HEK293 (cell line): ENCODE measurements around the gene SLC39A10.

Experiments used
- CTCF ChIA-PET: fragments of 350-600 bp; formaldehyde crosslinking; extraction: SDS; loops from one replicate; lab custom pipeline; 2021; ENCODE audit warnings: antibody characterized with exemption; lab: Yijun Ruan, JAX
- POLR2A ChIA-PET: fragments of 300-600 bp; formaldehyde crosslinking; extraction: SDS; loops from one replicate; lab custom pipeline; 2020; ENCODE audit warnings: antibody characterized with exemption, inconsistent platforms; lab: Yijun Ruan, JAX
- H3K27ac ChIP-seq: fragments of 200-500 bp; sonication (Bioruptor generic); 2 replicates; pipeline ENCODE4 v1.5.1; 2014; ENCODE audit warnings: low read depth, low read length, control low read depth, inconsistent platforms; ENCODE audit errors: extremely low read depth
- H3K36me3 ChIP-seq, 2 experiments: fragments of 200-500 bp in 1 of 2; sonication (Bioruptor generic) in 1 of 2; 1 replicate in 1 of 2; 2 replicates in 1 of 2; pipeline ENCODE4 v1.5.1; 2014 to 2017; ENCODE audit warnings: inconsistent platforms in 2 of 2, low read length in 2 of 2; ENCODE audit not compliant: control insufficient read depth in 2 of 2, insufficient read depth in 1 of 2
- H3K4me1 ChIP-seq: fragments of 200-500 bp; sonication (Bioruptor generic); 2 replicates; pipeline ENCODE4 v1.5.1; 2014; ENCODE audit warnings: mild to moderate bottlenecking, low read length, inconsistent platforms; ENCODE audit not compliant: control insufficient read depth, insufficient read depth
- H3K4me3 ChIP-seq: 2 replicates; pipeline ENCODE4 v1.5.1; 2011; ENCODE audit warnings: low read depth, mild to moderate bottlenecking, control low read depth, low read length, moderate library complexity
- H3K9me3 ChIP-seq: fragments of 200-500 bp; sonication (Bioruptor generic); 2 replicates; pipeline ENCODE4 v1.5.1; 2014; ENCODE audit warnings: low read depth, low read length, inconsistent platforms; ENCODE audit not compliant: control insufficient read depth, insufficient read depth
- AEBP2 ChIP-seq: fragments of 450-650 bp; formaldehyde crosslinking; IDR thresholded peaks from 2 replicates; pipeline ENCODE4 v1.5.1; 2016; ENCODE audit warnings: missing biosample characterization, missing genetic modification characterization, borderline replicate concordance
- CTCF ChIP-seq: fragments of 450-650 bp; formaldehyde crosslinking; IDR thresholded peaks from 2 replicates; pipeline ENCODE4 v1.5.1; 2016; ENCODE audit warnings: missing biosample characterization, missing genetic modification characterization
- EGR2 ChIP-seq: fragments of 450-650 bp; formaldehyde crosslinking; IDR thresholded peaks from 2 replicates; pipeline ENCODE4 v1.5.1; 2016; ENCODE audit warnings: low read depth, missing biosample characterization, missing genetic modification characterization
- GLI4 ChIP-seq: fragments of 450-650 bp; formaldehyde crosslinking; IDR thresholded peaks from 2 replicates; pipeline ENCODE4 v1.5.1; 2016; ENCODE audit warnings: missing biosample characterization, missing genetic modification characterization
- KLF8 ChIP-seq: fragments of 450-650 bp; formaldehyde crosslinking; IDR thresholded peaks from 2 replicates; pipeline ENCODE4 v1.5.1; 2016; ENCODE audit warnings: missing biosample characterization, missing genetic modification characterization
- OVOL3 ChIP-seq: fragments of 450-650 bp; formaldehyde crosslinking; IDR thresholded peaks from 2 replicates; pipeline ENCODE4 v1.5.1; 2016; ENCODE audit warnings: missing biosample characterization, missing genetic modification characterization
- PBX3 ChIP-seq: sonication (generic); formaldehyde crosslinking; IDR thresholded peaks from 2 replicates; pipeline ENCODE4 v1.8.1; 2022; ENCODE audit warnings: mild to moderate bottlenecking, moderate library complexity, missing genetic modification reagents
- WT1 ChIP-seq: fragments of 450-650 bp; formaldehyde crosslinking; IDR thresholded peaks from 2 replicates; pipeline ENCODE4 v1.5.1; 2016; ENCODE audit warnings: missing biosample characterization, missing genetic modification characterization
- ZNF133 ChIP-seq: fragments of 450-650 bp; formaldehyde crosslinking; IDR thresholded peaks from 2 replicates; pipeline ENCODE4 v1.5.1; 2016; ENCODE audit warnings: missing biosample characterization, missing genetic modification characterization
- ZNF148 ChIP-seq: fragments of 450-650 bp; formaldehyde crosslinking; IDR thresholded peaks from 2 replicates; pipeline ENCODE4 v1.5.0; 2017; ENCODE audit warnings: missing biosample characterization, missing genetic modification characterization, borderline replicate concordance
- ZNF18 ChIP-seq: fragments of 450-650 bp; formaldehyde crosslinking; IDR thresholded peaks from 2 replicates; pipeline ENCODE4 v1.5.1; 2016; ENCODE audit warnings: missing biosample characterization, missing genetic modification characterization
- ZNF223 ChIP-seq: fragments of 450-650 bp; formaldehyde crosslinking; IDR thresholded peaks from 2 replicates; pipeline ENCODE4 v1.5.1; 2016; ENCODE audit warnings: missing biosample characterization, missing genetic modification characterization
- ZNF26 ChIP-seq: fragments of 450-650 bp; formaldehyde crosslinking; IDR thresholded peaks from 2 replicates; pipeline ENCODE4 v1.5.1; 2016; ENCODE audit warnings: missing biosample characterization, missing genetic modification characterization
- ZNF513 ChIP-seq: fragments of 450-650 bp; IDR thresholded peaks from 2 replicates; pipeline ENCODE4 v1.5.1; 2018; ENCODE audit warnings: missing biosample characterization, missing genetic modification characterization
- ZNF596 ChIP-seq: fragments of 450-650 bp; IDR thresholded peaks from 2 replicates; pipeline ENCODE4 v1.5.0; 2018; ENCODE audit warnings: missing biosample characterization, mild to moderate bottlenecking, missing genetic modification characterization, moderate library complexity
- ZNF623 ChIP-seq: fragments of 450-650 bp; formaldehyde crosslinking; IDR thresholded peaks from 2 replicates; pipeline ENCODE4 v1.5.1; 2016; ENCODE audit warnings: missing biosample characterization, missing genetic modification characterization
- ZNF707 ChIP-seq: fragments of 450-650 bp; formaldehyde crosslinking; IDR thresholded peaks from 2 replicates; pipeline ENCODE4 v1.5.1; 2016; ENCODE audit warnings: missing biosample characterization, missing genetic modification characterization
- ZNF843 ChIP-seq: fragments of 450-650 bp; formaldehyde crosslinking; IDR thresholded peaks from 2 replicates; pipeline ENCODE4 v1.5.1; 2016; ENCODE audit warnings: missing biosample characterization, missing genetic modification characterization
- ZXDB ChIP-seq: fragments of 450-650 bp; formaldehyde crosslinking; IDR thresholded peaks from 2 replicates; pipeline ENCODE4 v1.5.1; 2016; ENCODE audit warnings: missing biosample characterization, missing genetic modification characterization
- TF ChIP-seq, protein P1 (sequence below): fragments of 450-650 bp; formaldehyde crosslinking; IDR thresholded peaks from 2 replicates; pipeline ENCODE4 v1.5.1; 2017; ENCODE audit warnings: missing biosample characterization, missing genetic modification characterization

SLC39A10 gene

GRCh38 chr2:195670191-195670590 is 13.2 kb downstream of the SLC39A10 start (continued):
- TF ChIP-seq, protein P1, sequence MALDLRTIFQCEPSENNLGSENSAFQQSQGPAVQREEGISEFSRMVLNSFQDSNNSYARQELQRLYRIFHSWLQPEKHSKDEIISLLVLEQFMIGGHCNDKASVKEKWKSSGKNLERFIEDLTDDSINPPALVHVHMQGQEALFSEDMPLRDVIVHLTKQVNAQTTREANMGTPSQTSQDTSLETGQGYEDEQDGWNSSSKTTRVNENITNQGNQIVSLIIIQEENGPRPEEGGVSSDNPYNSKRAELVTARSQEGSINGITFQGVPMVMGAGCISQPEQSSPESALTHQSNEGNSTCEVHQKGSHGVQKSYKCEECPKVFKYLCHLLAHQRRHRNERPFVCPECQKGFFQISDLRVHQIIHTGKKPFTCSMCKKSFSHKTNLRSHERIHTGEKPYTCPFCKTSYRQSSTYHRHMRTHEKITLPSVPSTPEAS = no peak
- TF ChIP-seq WT1 (tag by site-specific recombination) = no peak
- TF ChIP-seq ZNF18 (tag by site-specific recombination) = no peak
- TF ChIP-seq EGR2 = no peak
- no peak for TF ChIP-seq OVOL3 (tag by site-specific recombination)
- TF ChIP-seq CTCF = no peak
- TF ChIP-seq KLF8 (tag by site-specific recombination) = no peak
- no peak for TF ChIP-seq ZNF148 (tag by site-specific recombination)
- no peak for TF ChIP-seq ZXDB (tag by site-specific recombination)
- TF ChIP-seq ZNF596 (tag by site-specific recombination) = no peak
- TF ChIP-seq, all 188 proteins: peak for 0

DNA sequence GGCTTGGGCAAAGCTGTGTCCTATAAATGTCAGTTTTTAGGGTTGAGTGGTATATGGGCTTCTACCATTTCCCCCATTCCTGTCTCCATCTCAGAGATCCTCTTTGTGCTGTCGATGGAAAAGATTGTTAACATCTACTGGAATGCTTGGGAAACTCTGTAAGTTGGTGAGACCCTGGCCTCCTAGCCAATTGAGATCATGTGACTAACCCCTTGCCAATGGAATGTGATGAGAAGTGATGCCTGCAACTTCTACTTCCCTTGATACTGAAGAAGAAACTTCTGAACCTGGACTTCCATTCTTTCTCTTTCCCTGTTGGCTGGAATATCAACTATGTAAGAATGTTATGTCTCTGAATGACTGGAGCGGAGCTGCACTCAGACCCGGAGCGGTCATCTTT is 14.5 kb downstream of the SLC39A10 start:
- ChIA-PET CTCF (interaction anchor here (2.1 kb wide), 1 partner anchor 12 kb away, joined by 4 read pairs; no protein-coding TSS in a partner anchor), POLR2A (no interaction called here)
- no peak overlapping the region for H3K27ac ChIP-seq
- H3K36me3 ChIP-seq = no peaks in the 10 kb centered on the region
- no peaks in the 10 kb centered on the region for H3K9me3 ChIP-seq
- H3K4me1 ChIP-seq = no peaks in the 10 kb centered on the region
- H3K4me3 ChIP-seq = no peak overlapping the region
- TF ChIP-seq ZNF707 (tag by site-specific recombination) (no peak), ZNF623 (tag by site-specific recombination) (no peak), ZNF843 (tag by site-specific recombination) (no peak), PBX3 (CRISPR knock-in tag) (no peak), ZNF26 (tag by site-specific recombination) (no peak), ZNF133 (tag by site-specific recombination) (no peak), ZNF513 (no peak), ZNF223 (tag by site-specific recombination) (no peak), AEBP2 (tag by site-specific recombination) (no peak), GLI4 (tag by site-specific recombination) (no peak)
